K562 (cell line): Measurements from ENCODE around the gene NIPSNAP3A. TPM values are rescaled to one million over a fixed set of nuclear protein-coding genes. Genes with fewer than 3 reads are reported as not detected.

Experiments
- ATAC-seq: fragments of 200-7000 bp; cut with Tn5 transposase; 3 replicates; pipeline ENCODE4 v1.9.1; 2020; ENCODE audit warnings: moderate library complexity
- BruUV-seq: library from RNA; stranded (reverse); fragments of 400-500 nt; replicated peaks from 2 replicates; lab custom pipeline; 2021; lab: Mats Ljungman, UMichigan
- CTCF ChIA-PET: fragments of 300-600 bp; formaldehyde crosslinking; extraction: SDS; loops from one replicate; lab custom pipeline; 2021; ENCODE audit warnings: low intra/inter-chr PET ratio; lab: Yijun Ruan, JAX
- POLR2A ChIA-PET: fragments of 300-600, 350-650 bp; sonication (Branson Sonifier 250); formaldehyde crosslinking; extraction: SDS; loops from one replicate; lab custom pipeline; 2021; ENCODE audit warnings: antibody characterized with exemption, inconsistent platforms; lab: Yijun Ruan, JAX
- DNase-seq, 4 experiments: peaks; one replicate each; pipeline versions ENCODE4 v3.0.0 to v3.0.0-alpha.2; 2011 to 2018; ENCODE audit warnings: low spot score in 3 of 4, mixed read lengths in 3 of 4; ENCODE audit errors: extremely low read depth in 1 of 4
- FAIRE-seq: peaks from 2 replicates; lab custom pipeline; 2011; peaks lifted over from hg19 to GRCh38; lab: Jason Lieb, UNC
- H2AFZ ChIP-seq: 2 replicates; pipeline ENCODE4 v1.6.0; 2011; ENCODE audit warnings: low read depth, low read length, control low read depth, inconsistent platforms
- H3K27ac ChIP-seq: fragments of 200-600 bp; 3 replicates; pipeline ENCODE4 v1.8.0; 2011; ENCODE audit warnings: low read depth, mild to moderate bottlenecking, control low read depth, inconsistent platforms, low read length, moderate library complexity, mixed read lengths; ENCODE audit errors: extremely low read depth
- H3K27me3 ChIP-seq, 2 experiments: fragments of 300-600 bp in 1 of 2; 2 replicates in 1 of 2; 3 replicates in 1 of 2; pipeline versions ENCODE4 v1.6.0 to v1.8.0; 2011; ENCODE audit warnings: inconsistent platforms in 2 of 2, low read length in 2 of 2, mild to moderate bottlenecking in 1 of 2, mixed read lengths in 1 of 2, moderate library complexity in 1 of 2; ENCODE audit not compliant: control insufficient read depth in 2 of 2, insufficient read depth in 2 of 2
- H3K36me3 ChIP-seq: fragments of 300-600 bp; 3 replicates; pipeline ENCODE4 v1.8.0; 2011; ENCODE audit warnings: mild to moderate bottlenecking, low read length, inconsistent platforms; ENCODE audit not compliant: control insufficient read depth, insufficient read depth
- H3K4me1 ChIP-seq, 2 experiments: fragments of 200-600 bp in 1 of 2; replicated peaks in 1 of 2; 2 replicates in 1 of 2; 3 replicates in 1 of 2; pipeline versions ENCODE4 v1.5.1 to v1.8.0; 2011; ENCODE audit warnings: inconsistent platforms in 2 of 2, low read length in 2 of 2, mild to moderate bottlenecking in 1 of 2, mixed read lengths in 1 of 2, moderate library complexity in 1 of 2; ENCODE audit not compliant: control insufficient read depth in 2 of 2, insufficient read depth in 2 of 2
- H3K4me2 ChIP-seq: 2 replicates; pipeline ENCODE4 v1.6.1; 2011; ENCODE audit warnings: low read length, control low read depth, inconsistent platforms, mixed read lengths; ENCODE audit not compliant: insufficient read depth
- H3K4me3 ChIP-seq: fragments of 200-600 bp; sonication (generic), shearing (Covaris generic); 2 replicates; pipeline ENCODE4 v1.5.1; 2016; ENCODE audit warnings: control low read depth, inconsistent platforms
- H3K79me2 ChIP-seq: fragments of 200-600 bp; 3 replicates; pipeline ENCODE4 v1.8.0; 2011; ENCODE audit warnings: low read length, inconsistent platforms; ENCODE audit not compliant: control insufficient read depth, insufficient read depth
- H3K9ac ChIP-seq, 2 experiments: 2 replicates each; pipeline versions ENCODE4 v1.6.0 to v1.6.1; 2011; ENCODE audit warnings: low read depth in 2 of 2, low read length in 2 of 2, control low read depth in 1 of 2, inconsistent platforms in 1 of 2, mild to moderate bottlenecking in 1 of 2, mixed read lengths in 1 of 2; ENCODE audit not compliant: insufficient read depth in 1 of 2
- H3K9me1 ChIP-seq: one replicate; pipeline ENCODE4 v1.6.0; 2011; ENCODE audit warnings: inconsistent platforms, mild to moderate bottlenecking, low read length, moderate library complexity; ENCODE audit not compliant: control insufficient read depth, insufficient read depth
- H3K9me3 ChIP-seq: replicated peaks from 2 replicates; pipeline ENCODE4 v1.5.1; 2011; ENCODE audit warnings: low read depth, low read length, inconsistent platforms; ENCODE audit not compliant: control insufficient read depth, insufficient read depth
- H4K20me1 ChIP-seq: replicated peaks from 2 replicates; pipeline ENCODE4 v1.6.1; 2011; ENCODE audit warnings: low read length, inconsistent platforms, mixed read lengths; ENCODE audit not compliant: control insufficient read depth, insufficient read depth
- ATF7 ChIP-seq: fragments of 450-650 bp; IDR thresholded peaks from 2 replicates; pipeline ENCODE4 v1.7.1; 2014; ENCODE audit warnings: mild to moderate bottlenecking, moderate library complexity
- BDP1 ChIP-seq: IDR thresholded peaks from 3 replicates; pipeline ENCODE4 v1.6.1; 2011; ENCODE audit not compliant: insufficient read length, insufficient read depth
- BMI1 ChIP-seq: fragments of 150-350 bp; IDR thresholded peaks from 2 replicates; pipeline ENCODE4 v1.6.1; 2014; ENCODE audit warnings: low read length
- CBX3 ChIP-seq, 2 experiments: IDR thresholded peaks; 1 replicate in 1 of 2; 2 replicates in 1 of 2; pipeline ENCODE4 v1.6.1; 2012; ENCODE audit warnings: inconsistent platforms in 2 of 2, low read length in 2 of 2, borderline replicate concordance in 1 of 2, control low read depth in 1 of 2
- CEBPB ChIP-seq: fragments of 450-650 bp; IDR thresholded peaks from 2 replicates; pipeline ENCODE4 v1.6.1; 2016; ENCODE audit warnings: missing genetic modification characterization, missing compliant biosample characterization
- ETV6 ChIP-seq, 3 experiments: fragments of 150-350 bp in 1 of 3; sonication (generic) in 1 of 3; formaldehyde crosslinking in 1 of 3; IDR thresholded peaks; 2 replicates each; pipeline versions ENCODE4 v1.6.1 to v1.8.0; 2014 to 2022; ENCODE audit warnings: borderline replicate concordance in 2 of 3, low read depth in 2 of 3, antibody characterized with exemption in 1 of 3, low read length in 1 of 3, mild to moderate bottlenecking in 1 of 3, missing genetic modification reagents in 1 of 3
- KLF1 ChIP-seq: fragments of 450-650 bp; IDR thresholded peaks from 2 replicates; pipeline ENCODE4 v1.6.1; 2016; ENCODE audit warnings: missing genetic modification characterization, missing compliant biosample characterization
- MCM7 ChIP-seq, 2 experiments: fragments of 450-650 bp; IDR thresholded peaks; 2 replicates each; pipeline ENCODE4 v1.6.1; 2016 to 2018
- NCOA4 ChIP-seq: fragments of 450-650 bp; IDR thresholded peaks from 2 replicates; pipeline ENCODE4 v1.6.1; 2018; ENCODE audit warnings: mild to moderate bottlenecking; ENCODE audit not compliant: partially characterized antibody
- NFIX ChIP-seq: fragments of 250-450 bp; sonication (Bioruptor Pico); IDR thresholded peaks from 2 replicates; pipeline ENCODE4 v1.4.0; 2020; ENCODE audit warnings: low read depth, mild to moderate bottlenecking, moderate library complexity
- PTBP1 ChIP-seq: fragments of 200-400 bp; formaldehyde crosslinking; IDR thresholded peaks from 2 replicates; pipeline ENCODE4 v1.6.1; 2017; ENCODE audit warnings: low read depth, low read length
- RB1 ChIP-seq: fragments of 450-650 bp; IDR thresholded peaks from 2 replicates; pipeline ENCODE4 v1.6.1; 2017; ENCODE audit warnings: low read depth, mild to moderate bottlenecking
- RBFOX2 ChIP-seq: fragments of 200-400 bp; formaldehyde crosslinking; IDR thresholded peaks from 2 replicates; pipeline ENCODE4 v1.6.1; 2017; ENCODE audit warnings: low read depth, mild to moderate bottlenecking, low read length, moderate library complexity
- SIRT6 ChIP-seq: IDR thresholded peaks from one replicate; pipeline ENCODE4 v1.6.1; 2012; ENCODE audit warnings: low read depth, mild to moderate bottlenecking, control low read depth, inconsistent platforms, low read length, moderate library complexity
- TAL1 ChIP-seq: fragments of 450-650 bp; IDR thresholded peaks from 2 replicates; pipeline ENCODE4 v1.6.1; 2016; ENCODE audit warnings: mild to moderate bottlenecking
- THRAP3 ChIP-seq: fragments of 450-650 bp; IDR thresholded peaks from 2 replicates; pipeline ENCODE4 v1.6.1; 2016; ENCODE audit warnings: mild to moderate bottlenecking, inconsistent platforms, borderline replicate concordance
- ZEB2 ChIP-seq: fragments of 450-650 bp; IDR thresholded peaks from 2 replicates; pipeline ENCODE4 v1.6.1; 2016
- ZFP36 ChIP-seq: fragments of 150-350 bp; IDR thresholded peaks from 2 replicates; pipeline ENCODE4 v1.6.1; 2018; ENCODE audit warnings: low read length, low read depth; ENCODE audit not compliant: partially characterized antibody
- ZNF133 ChIP-seq: fragments of 250-450 bp; sonication (Bioruptor Pico); IDR thresholded peaks from 2 replicates; pipeline ENCODE4 v1.4.0; 2020; ENCODE audit warnings: mild to moderate bottlenecking
- ZNF347 ChIP-seq: fragments of 450-650 bp; formaldehyde crosslinking; IDR thresholded peaks from 2 replicates; pipeline ENCODE4 v1.4.0; 2020; ENCODE audit warnings: low read depth, mild to moderate bottlenecking, moderate library complexity
- WGBS: fragments of 100-300 bp; shearing (Covaris generic); methylation state at CpG from one replicate; pipeline ENCODE4 v1.1.6; 2016; ENCODE audit warnings: low coverage, mixed read lengths; ENCODE audit not compliant: insufficient coverage; ENCODE audit errors: missing lambda C conversion rate; 5-methylcytosine and 5-hydroxymethylcytosine counted together
- in situ Hi-C: fragments of 300-500 bp; cut with MboI; formaldehyde crosslinking; loops from 4 replicates; pipeline ENCODE4 v1.15.0; 2018; ENCODE audit warnings: inconsistent platforms, mixed read lengths
- intact Hi-C: fragments of 100-400 bp; cut with micrococcal nuclease; formaldehyde crosslinking; loops from 2 replicates; pipeline ENCODE4 v1.14.2; 2022
- polyA plus RNA-seq, 8 experiments: library from polyadenylated mRNA; depleted of rRNA in 4 of 8; stranded (reverse) in 5 of 8; unstranded in 3 of 8; fragments of >200 nt; fragmentation: Nextera tagmentation in 2 of 8; fragmentation: Illumina TruSeq in 1 of 8; extraction: Ambion mirVana in 2 of 8; extraction: Trizol in 1 of 8; gene quantifications; 2 replicates each; pipeline versions ENCODE4 v1.2.1 to v1.2.3, GENCODE V29; 2011 to 2014; ENCODE audit warnings: inconsistent platforms in 1 of 8, missing spikeins in 1 of 8
- total RNA-seq, 7 experiments: library from RNA; depleted of rRNA in 6 of 7; stranded (reverse); fragments of >200 nt in 6 of 7; fragmentation: Illumina TruSeq in 2 of 7; extraction: Trizol in 2 of 7; gene quantifications; 2 replicates each; pipeline versions ENCODE4 v1.2.1 to v1.2.3, GENCODE V29; 2011 to 2021; ENCODE audit warnings: low replicate concordance in 1 of 7
- TF ChIP-seq, protein P1 (sequence below): fragments of 450-650 bp; IDR thresholded peaks from 2 replicates; pipeline ENCODE4 v1.6.1; 2017; ENCODE audit warnings: antibody characterized with exemption, mild to moderate bottlenecking

NIPSNAP3A gene
- total and polyA plus RNA-seq, 9 of the 15 experiments (the other 6 are each of a cell fraction or from before 2014, with no cell fraction given): 25.3 to 132 (median 40.5) TPM

- Histone ChIP-seq H4K20me1 (no peaks in the 10 kb centered on the region), H3K4me2 (no peak overlapping the region), H3K9ac (no peak overlapping the region), H3K27ac (no peak overlapping the region), H3K27me3 (peaks cover 4 to 16% of the 10 kb centered on the region in 2 experiments; a peak in 4 of 5 replicates), H3K4me3 (no peak overlapping the region), H2AFZ (0 out of 2 replicates have a peak overlapping the region, but pooled peaks have one; percentile 21), H3K79me2 (no peaks in the 10 kb centered on the region), H3K4me1 (peaks cover 0 to 11% of the 10 kb centered on the region in 2 experiments; a peak in 2 of 5 replicates), H3K9me1 (no peaks in the 10 kb centered on the region), H3K36me3 (no peaks in the 10 kb centered on the region), H3K9me3 (no peaks in the 10 kb centered on the region)
- ChIA-PET CTCF (no interaction called here), POLR2A (interaction anchor here (0.9 kb wide), 1 partner anchor 20 kb away, joined by 4 read pairs; no protein-coding TSS in a partner anchor)
- no TSS peak for BruUV-seq
- no peak for ATAC-seq
- 10% methylated on average over 1 of the region's 1 CpG for WGBS
- no peak for FAIRE-seq
- intact Hi-C loops (loop anchor here (10.0 kb wide), 1 partner anchor 450 kb away; the partner anchor contains the start of gene SLC44A1), in situ Hi-C loops (no loop called here)
- no peak for DNase-seq
- TF ChIP-seq, protein P1, sequence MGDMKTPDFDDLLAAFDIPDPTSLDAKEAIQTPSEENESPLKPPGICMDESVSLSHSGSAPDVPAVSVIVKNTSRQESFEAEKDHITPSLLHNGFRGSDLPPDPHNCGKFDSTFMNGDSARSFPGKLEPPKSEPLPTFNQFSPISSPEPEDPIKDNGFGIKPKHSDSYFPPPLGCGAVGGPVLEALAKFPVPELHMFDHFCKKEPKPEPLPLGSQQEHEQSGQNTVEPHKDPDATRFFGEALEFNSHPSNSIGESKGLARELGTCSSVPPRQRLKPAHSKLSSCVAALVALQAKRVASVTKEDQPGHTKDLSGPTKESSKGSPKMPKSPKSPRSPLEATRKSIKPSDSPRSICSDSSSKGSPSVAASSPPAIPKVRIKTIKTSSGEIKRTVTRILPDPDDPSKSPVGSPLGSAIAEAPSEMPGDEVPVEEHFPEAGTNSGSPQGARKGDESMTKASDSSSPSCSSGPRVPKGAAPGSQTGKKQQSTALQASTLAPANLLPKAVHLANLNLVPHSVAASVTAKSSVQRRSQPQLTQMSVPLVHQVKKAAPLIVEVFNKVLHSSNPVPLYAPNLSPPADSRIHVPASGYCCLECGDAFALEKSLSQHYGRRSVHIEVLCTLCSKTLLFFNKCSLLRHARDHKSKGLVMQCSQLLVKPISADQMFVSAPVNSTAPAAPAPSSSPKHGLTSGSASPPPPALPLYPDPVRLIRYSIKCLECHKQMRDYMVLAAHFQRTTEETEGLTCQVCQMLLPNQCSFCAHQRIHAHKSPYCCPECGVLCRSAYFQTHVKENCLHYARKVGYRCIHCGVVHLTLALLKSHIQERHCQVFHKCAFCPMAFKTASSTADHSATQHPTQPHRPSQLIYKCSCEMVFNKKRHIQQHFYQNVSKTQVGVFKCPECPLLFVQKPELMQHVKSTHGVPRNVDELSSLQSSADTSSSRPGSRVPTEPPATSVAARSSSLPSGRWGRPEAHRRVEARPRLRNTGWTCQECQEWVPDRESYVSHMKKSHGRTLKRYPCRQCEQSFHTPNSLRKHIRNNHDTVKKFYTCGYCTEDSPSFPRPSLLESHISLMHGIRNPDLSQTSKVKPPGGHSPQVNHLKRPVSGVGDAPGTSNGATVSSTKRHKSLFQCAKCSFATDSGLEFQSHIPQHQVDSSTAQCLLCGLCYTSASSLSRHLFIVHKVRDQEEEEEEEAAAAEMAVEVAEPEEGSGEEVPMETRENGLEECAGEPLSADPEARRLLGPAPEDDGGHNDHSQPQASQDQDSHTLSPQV: no peak
- no peak for TF ChIP-seq ZNF133 (CRISPR knock-in tag)
- TF ChIP-seq ETV6 (IDR thresholded peaks at IDR 0.05; ENCODE audit: borderline replicate concordance in 1 of 2, low read depth in 2 of 2, low read length in 1 of 2): no peak
- TF ChIP-seq ETV6 (CRISPR knock-in tag; IDR thresholded peaks at IDR 0.05; ENCODE audit: borderline replicate concordance): no peak
- TF ChIP-seq TAL1: no peak
- no peak for TF ChIP-seq THRAP3
- TF ChIP-seq KLF1 (tag): 0 out of 2 replicates have a peak, but pooled peaks have one; percentile 45
- TF ChIP-seq BMI1: no peak
- TF ChIP-seq ZNF347 (CRISPR knock-in tag): no peak
- no peak for TF ChIP-seq NCOA4
- TF ChIP-seq ZFP36: no peak
- TF ChIP-seq SIRT6: no peak
- no peak for TF ChIP-seq CBX3 (IDR thresholded peaks at IDR 0.05; ENCODE audit: borderline replicate concordance in 1 of 2, low read length in 2 of 2)
- no peak for TF ChIP-seq ZEB2
- no peak for TF ChIP-seq RB1
- no peak for TF ChIP-seq ATF7
- no peak for TF ChIP-seq RBFOX2
- TF ChIP-seq MCM7 (IDR thresholded peaks at IDR 0.05): no peak
- peak; percentile 74 for TF ChIP-seq CEBPB (tag)
- TF ChIP-seq PTBP1: no peak
- TF ChIP-seq NFIX (CRISPR knock-in tag): no peak
- no peak for TF ChIP-seq BDP1
These were observed 47.6 kb downstream of the NIPSNAP3A start for GRCh38 chr9:104795082-104795481.
